Stimulated activated memory B cell treated with anti-CD40 and anti-IgM and Interleukin-4, amounts not matched to agents 10 μg/mL and 1 μg/mL and 100 μg/mL, for 72 hours (primary cell): Measurements from ENCODE around the gene RPS28.

Experiments
- ATAC-seq: fragments of 150-1000 bp; cut with Tn5 transposase; 2 replicates; pipeline ENCODE4 v1.10.0; 2021
- H3K27ac Mint-ChIP-seq: one replicate; pipeline ENCODE4 v1.8.0; 2022; ENCODE audit warnings: mild to moderate bottlenecking, mixed read lengths
- H3K27me3 Mint-ChIP-seq: one replicate; pipeline ENCODE4 v1.8.0; 2022; ENCODE audit warnings: mixed read lengths
- H3K36me3 Mint-ChIP-seq: one replicate; pipeline ENCODE4 v1.8.0; 2022; ENCODE audit warnings: mixed read lengths
- H3K4me1 Mint-ChIP-seq: one replicate; pipeline ENCODE4 v1.8.0; 2022; ENCODE audit warnings: mixed read lengths
- H3K4me3 Mint-ChIP-seq: one replicate; pipeline ENCODE4 v1.8.0; 2022; ENCODE audit warnings: mild to moderate bottlenecking, moderate library complexity, mixed read lengths
- H3K9me3 Mint-ChIP-seq: one replicate; pipeline ENCODE4 v1.8.0; 2022; ENCODE audit warnings: mixed read lengths

RPS28 gene

GRCh38 chr19:8370176-8371010, 49.1 kb downstream of the RPS28 start:
- Mint-ChIP-seq H3K27ac (no peak overlapping the region), H3K27me3 (peaks cover 40% of the 10 kb centered on the region), H3K36me3 (peaks cover 23% of the 10 kb centered on the region)

GRCh38 chr19:8371011-8371804, 49.9 kb downstream of the RPS28 start:
- ATAC-seq = no peak
- peaks cover 23% of the 10 kb centered on the region for H3K36me3 Mint-ChIP-seq
- no peaks in the 10 kb centered on the region for H3K9me3 Mint-ChIP-seq
- H3K4me3 Mint-ChIP-seq = no peak overlapping the region
- H3K27me3 Mint-ChIP-seq = peaks cover 32% of the 10 kb centered on the region
- no peak overlapping the region for H3K27ac Mint-ChIP-seq
- H3K4me1 Mint-ChIP-seq = peaks cover 7% of the 10 kb centered on the region

More at GRCh38 chr19:8370176-8371010, 49.1 kb downstream of the RPS28 start:
- Mint-ChIP-seq H3K9me3 (no peaks in the 10 kb centered on the region), H3K4me3 (no peak overlapping the region), H3K4me1 (peaks cover 7% of the 10 kb centered on the region)
- no peak for ATAC-seq
